Measurements from ENCODE around the gene ADD1. TPM values are rescaled to one million over a fixed set of nuclear protein-coding genes. Genes with fewer than 3 reads are reported as not detected.

The ADD1 gene
- total RNA-seq, 1 experiment from 2014 or later: 98.4 TPM

- Histone ChIP-seq H3K36me3 (no peaks in the 10 kb centered on the region), H3K4me1 (replicated peaks) (peaks cover 6% of the 10 kb centered on the region), H3K4me3 (no peak overlapping the region), H3K27me3 (replicated peaks) (no peaks in the 10 kb centered on the region), H3K27ac (no peak overlapping the region), H3K9me3 (replicated peaks) (no peaks in the 10 kb centered on the region)
- no peak for DNase-seq (ENCODE audit: low read depth in 1 of 2, low spot score in 2 of 2)
These were observed 18.2 kb downstream of the ADD1 start for GRCh38 chr4:2861631-2862436.

- no peak overlapping the region for H3K4me3 ChIP-seq
- H3K36me3 ChIP-seq: no peaks in the 10 kb centered on the region
- peaks cover 13% of the 10 kb centered on the region for H3K4me1 ChIP-seq (replicated peaks)
- H3K9me3 ChIP-seq (replicated peaks): no peaks in the 10 kb centered on the region
- H3K27ac ChIP-seq: no peak overlapping the region
- peak in 1 of 2 experiments; percentile 19 for DNase-seq (ENCODE audit: low read depth in 1 of 2, low spot score in 2 of 2)
- H3K27me3 ChIP-seq (replicated peaks): no peaks in the 10 kb centered on the region
These were observed 18.9 kb downstream of the ADD1 start for GRCh38 chr4:2862528-2862927.

DNA sequence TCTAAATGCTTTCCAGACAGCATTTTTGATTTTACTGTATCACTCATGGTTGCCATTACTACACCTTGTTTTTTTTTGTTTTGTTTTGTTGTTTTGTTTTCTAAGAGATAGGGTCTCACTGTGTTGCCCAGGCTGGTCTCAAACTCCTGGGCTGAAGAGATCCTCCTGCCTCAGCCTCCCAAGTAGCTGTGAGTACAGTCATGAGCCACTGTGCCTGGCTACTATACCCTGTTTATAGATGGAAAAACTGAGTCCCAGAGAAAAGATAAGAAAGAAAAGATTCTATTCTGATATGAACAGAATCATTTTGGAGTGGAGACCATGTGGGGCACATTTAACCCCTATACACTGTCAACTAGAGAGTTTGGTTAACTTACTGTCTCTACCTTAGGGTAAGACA lies 20.0 kb downstream of the ADD1 start:
- no peak for DNase-seq (ENCODE audit: low read depth in 1 of 2, low spot score in 2 of 2)
- peaks cover 19% of the 10 kb centered on the region for H3K4me1 ChIP-seq (replicated peaks)
- H3K4me3 ChIP-seq: no peak overlapping the region
- H3K36me3 ChIP-seq: no peaks in the 10 kb centered on the region
- no peak overlapping the region for H3K27ac ChIP-seq
- no peaks in the 10 kb centered on the region for H3K9me3 ChIP-seq (replicated peaks)
- H3K27me3 ChIP-seq (replicated peaks): no peaks in the 10 kb centered on the region

- no peak overlapping the region for H3K4me3 ChIP-seq
- DNase-seq (ENCODE audit: low read depth in 1 of 2, low spot score in 2 of 2): no peak
- no peak overlapping the region for H3K27ac ChIP-seq
- peaks cover 19% of the 10 kb centered on the region for H3K4me1 ChIP-seq (replicated peaks)
- H3K27me3 ChIP-seq (replicated peaks): no peaks in the 10 kb centered on the region
- no peaks in the 10 kb centered on the region for H3K36me3 ChIP-seq
- no peaks in the 10 kb centered on the region for H3K9me3 ChIP-seq (replicated peaks)
These were observed 21.6 kb downstream of the ADD1 start for GRCh38 chr4:2865196-2865780.

DNA sequence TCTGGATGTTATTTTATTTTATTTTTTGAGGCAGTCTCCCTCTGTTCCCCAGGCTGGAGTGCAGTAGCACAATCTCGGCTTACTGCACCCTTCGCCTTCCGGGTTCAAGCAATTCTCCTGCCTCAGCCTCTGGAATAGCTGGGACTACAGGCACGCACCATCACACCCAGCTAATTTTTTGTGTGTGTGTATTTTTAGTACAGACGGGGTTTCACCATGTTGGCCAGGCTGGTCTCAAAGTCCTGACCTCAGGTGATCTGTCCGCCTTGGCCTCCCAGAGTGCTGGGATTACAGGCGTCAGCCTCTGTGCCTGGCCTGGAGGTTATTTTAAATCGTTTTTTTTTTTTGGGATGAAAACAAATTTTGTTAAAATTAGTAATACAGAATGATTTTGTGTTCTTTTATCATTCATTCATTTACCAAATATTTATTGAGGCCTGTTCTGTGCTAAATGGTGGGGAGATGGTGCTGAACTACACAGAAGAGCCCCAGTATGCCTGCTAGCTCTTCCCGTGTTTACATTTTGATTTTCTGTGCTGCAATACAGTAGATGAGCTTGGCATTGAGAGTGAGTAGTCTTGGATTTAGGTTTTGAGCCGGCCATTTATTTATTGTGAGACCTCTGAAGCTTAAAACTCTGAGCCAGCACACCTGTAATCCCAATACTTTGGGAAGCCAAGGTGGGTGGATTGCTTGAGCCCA lies 22.7 kb downstream of the ADD1 start:
- no peak overlapping the region for H3K27ac ChIP-seq
- no peaks in the 10 kb centered on the region for H3K27me3 ChIP-seq (replicated peaks)
- H3K36me3 ChIP-seq: no peaks in the 10 kb centered on the region
- no peak overlapping the region for H3K4me3 ChIP-seq
- no peaks in the 10 kb centered on the region for H3K9me3 ChIP-seq (replicated peaks)
- H3K4me1 ChIP-seq (replicated peaks): peaks cover 19% of the 10 kb centered on the region
- DNase-seq (ENCODE audit: low read depth in 1 of 2, low spot score in 2 of 2): no peak

GRCh38 chr4:2866891-2867290 lies 23.2 kb downstream of the ADD1 start:
- H3K4me3 ChIP-seq: no peak overlapping the region
- no peaks in the 10 kb centered on the region for H3K9me3 ChIP-seq (replicated peaks)
- H3K4me1 ChIP-seq (replicated peaks): peaks cover 19% of the 10 kb centered on the region
- DNase-seq (ENCODE audit: low read depth in 1 of 2, low spot score in 2 of 2): peak in 1 of 2 experiments; percentile 7
- no peaks in the 10 kb centered on the region for H3K27me3 ChIP-seq (replicated peaks)
- H3K27ac ChIP-seq: no peak overlapping the region
- H3K36me3 ChIP-seq: no peaks in the 10 kb centered on the region

GRCh38 chr4:2867758-2868491 lies 24.3 kb downstream of the ADD1 start:
- H3K4me1 ChIP-seq (replicated peaks): peaks cover 13% of the 10 kb centered on the region
- H3K36me3 ChIP-seq: no peaks in the 10 kb centered on the region
- H3K27me3 ChIP-seq (replicated peaks): no peaks in the 10 kb centered on the region
- DNase-seq (ENCODE audit: low read depth in 1 of 2, low spot score in 2 of 2): peak in 1 of 2 experiments; percentile 4
- H3K9me3 ChIP-seq (replicated peaks): no peaks in the 10 kb centered on the region
- no peak overlapping the region for H3K27ac ChIP-seq
- no peak overlapping the region for H3K4me3 ChIP-seq

GRCh38 chr4:2868877-2869487 lies 25.3 kb downstream of the ADD1 start:
- Histone ChIP-seq H3K36me3 (no peaks in the 10 kb centered on the region), H3K4me1 (replicated peaks) (peaks cover 13% of the 10 kb centered on the region), H3K27ac (no peak overlapping the region), H3K27me3 (replicated peaks) (no peaks in the 10 kb centered on the region), H3K9me3 (replicated peaks) (no peaks in the 10 kb centered on the region), H3K4me3 (no peak overlapping the region)
- DNase-seq (ENCODE audit: low read depth in 1 of 2, low spot score in 2 of 2): no peak

DNA sequence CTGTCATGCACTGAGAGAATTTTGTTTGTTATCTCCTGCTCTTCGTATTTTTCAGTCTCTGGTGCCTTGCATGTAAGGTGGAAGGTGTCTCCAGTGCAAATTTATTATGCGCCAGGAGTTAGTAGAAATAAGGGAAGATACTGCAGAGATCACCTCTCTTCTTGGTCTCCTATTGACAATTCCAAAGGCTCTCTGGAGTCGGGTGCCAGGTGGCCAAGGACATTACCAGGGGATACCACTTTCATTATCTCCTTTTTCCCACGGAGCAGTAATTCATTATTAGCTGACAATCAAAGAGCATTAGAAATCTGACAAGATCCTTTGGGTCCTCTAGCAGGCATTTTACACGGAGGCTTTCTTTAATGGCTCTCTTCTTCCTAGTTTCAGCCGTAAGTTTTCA lies 26.0 kb downstream of the ADD1 start:
- Histone ChIP-seq H3K27me3 (replicated peaks) (no peaks in the 10 kb centered on the region), H3K4me3 (no peak overlapping the region), H3K36me3 (no peaks in the 10 kb centered on the region), H3K9me3 (replicated peaks) (no peaks in the 10 kb centered on the region), H3K27ac (no peak overlapping the region), H3K4me1 (replicated peaks) (peaks cover 13% of the 10 kb centered on the region)
- no peak for DNase-seq (ENCODE audit: low read depth in 1 of 2, low spot score in 2 of 2)

- DNase-seq (ENCODE audit: low read depth in 1 of 2, low spot score in 2 of 2): no peak
- Histone ChIP-seq H3K9me3 (replicated peaks) (no peaks in the 10 kb centered on the region), H3K27ac (no peak overlapping the region)
These were observed 26.4 kb downstream of the ADD1 start for GRCh38 chr4:2870082-2870481.

DNA sequence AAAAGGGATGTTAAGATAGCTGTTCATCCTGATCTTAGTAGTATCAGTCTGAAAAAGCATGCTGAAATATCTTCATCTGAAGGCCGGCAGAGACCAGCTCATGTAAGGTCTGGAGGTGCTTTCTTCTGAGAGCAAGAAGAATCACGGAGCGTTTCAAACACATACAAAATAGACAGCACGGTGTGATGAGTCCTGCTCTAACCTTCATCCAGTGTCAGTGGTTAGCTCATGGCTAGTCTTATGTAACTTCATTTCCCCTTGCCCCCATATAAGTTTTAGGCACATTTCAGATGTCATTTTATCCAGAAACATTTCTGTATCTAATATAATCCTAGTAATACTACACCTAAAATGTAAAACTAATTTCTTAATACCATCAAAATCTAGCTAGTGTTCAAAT lies 27.8 kb downstream of the ADD1 start:
- Histone ChIP-seq H3K27ac (no peak overlapping the region), H3K4me1 (replicated peaks) (peaks cover 13% of the 10 kb centered on the region), H3K4me3 (no peak overlapping the region), H3K27me3 (replicated peaks) (no peaks in the 10 kb centered on the region), H3K36me3 (no peaks in the 10 kb centered on the region), H3K9me3 (replicated peaks) (no peaks in the 10 kb centered on the region)
- no peak for DNase-seq (ENCODE audit: low read depth in 1 of 2, low spot score in 2 of 2)

More at GRCh38 chr4:2870082-2870481, 26.4 kb downstream of the ADD1 start:
- no peaks in the 10 kb centered on the region for H3K27me3 ChIP-seq (replicated peaks)
- no peak overlapping the region for H3K4me3 ChIP-seq
- no peaks in the 10 kb centered on the region for H3K36me3 ChIP-seq
- peaks cover 13% of the 10 kb centered on the region for H3K4me1 ChIP-seq (replicated peaks)

DNA sequence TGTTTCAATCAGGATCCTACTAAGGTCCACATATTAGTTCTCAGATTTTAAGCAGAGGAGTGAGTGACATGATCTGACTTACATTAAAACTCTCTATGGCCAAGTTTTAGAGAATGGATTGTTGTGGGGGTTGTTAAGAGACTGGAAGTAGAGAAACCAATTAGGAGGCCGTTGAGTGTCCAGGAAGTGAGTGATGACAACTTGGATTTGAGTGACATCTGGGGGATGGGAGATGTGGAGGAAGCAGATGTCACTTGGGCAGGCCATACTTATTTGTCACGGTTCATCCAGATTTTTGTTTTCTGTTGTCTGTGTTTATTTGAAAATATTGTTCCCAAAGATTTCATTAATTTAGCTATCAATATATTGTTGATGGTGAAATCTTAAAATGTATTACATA lies 28.3 kb downstream of the ADD1 start:
- H3K9me3 ChIP-seq (replicated peaks): no peaks in the 10 kb centered on the region
- H3K4me3 ChIP-seq: no peak overlapping the region
- no peaks in the 10 kb centered on the region for H3K36me3 ChIP-seq
- no peaks in the 10 kb centered on the region for H3K27me3 ChIP-seq (replicated peaks)
- no peak for DNase-seq (ENCODE audit: low read depth in 1 of 2, low spot score in 2 of 2)
- H3K27ac ChIP-seq: no peak overlapping the region
- peaks cover 12% of the 10 kb centered on the region for H3K4me1 ChIP-seq (replicated peaks)

DNA sequence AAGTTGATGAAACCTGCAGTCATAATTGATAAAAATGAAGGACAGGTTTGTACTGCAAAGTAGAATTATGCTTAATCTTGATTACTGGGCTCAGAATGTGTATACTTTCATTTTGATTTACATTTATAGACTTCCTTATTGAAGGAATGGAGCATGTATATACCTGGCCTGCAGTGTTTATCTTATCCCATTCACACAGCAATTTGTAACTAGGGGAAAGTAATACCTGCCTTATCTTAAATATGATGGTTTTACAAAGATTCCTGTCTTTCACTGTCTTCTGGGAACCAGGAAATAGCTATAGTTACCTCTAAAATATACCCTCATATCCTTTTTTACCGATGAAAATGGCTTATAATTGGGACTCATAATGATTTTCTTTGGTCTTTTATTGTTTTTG lies 29.7 kb downstream of the ADD1 start:
- Histone ChIP-seq H3K9me3 (replicated peaks) (no peaks in the 10 kb centered on the region), H3K4me1 (replicated peaks) (no peaks in the 10 kb centered on the region; the same call in 1 of the 2 replicates), H3K27me3 (replicated peaks) (no peaks in the 10 kb centered on the region), H3K36me3 (no peaks in the 10 kb centered on the region), H3K27ac (no peak overlapping the region), H3K4me3 (no peak overlapping the region)
- no peak for DNase-seq (ENCODE audit: low read depth in 1 of 2, low spot score in 2 of 2)
